NCI-H526 (cell line): ENCODE measurements around the gene DGKH.

Experiments
- DNase-seq, 2 experiments: peaks; one replicate each; lab custom pipeline; 2025; lab: John Stamatoyannopoulos, UW

DGKH gene

DNA sequence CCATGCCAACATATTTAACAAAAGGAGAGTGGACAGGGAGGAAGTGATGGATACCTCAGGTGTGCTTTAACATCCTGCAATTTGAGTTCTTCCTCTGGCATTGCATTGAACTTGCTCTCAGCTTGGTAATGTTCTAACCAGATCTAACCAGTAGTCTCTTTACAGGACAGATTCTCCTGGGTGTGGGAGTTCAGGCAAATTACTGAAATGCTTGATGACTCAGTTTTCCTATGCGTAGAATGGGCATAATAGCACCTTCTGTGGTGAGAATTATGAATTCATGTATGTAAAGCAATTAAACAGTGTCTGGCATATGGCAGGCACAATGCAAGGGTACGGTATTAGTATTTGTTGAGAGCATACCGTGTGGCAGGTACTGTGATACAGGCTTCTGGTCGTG is 227.1 kb downstream of the DGKH start:
- DNase-seq = no peak

DNA sequence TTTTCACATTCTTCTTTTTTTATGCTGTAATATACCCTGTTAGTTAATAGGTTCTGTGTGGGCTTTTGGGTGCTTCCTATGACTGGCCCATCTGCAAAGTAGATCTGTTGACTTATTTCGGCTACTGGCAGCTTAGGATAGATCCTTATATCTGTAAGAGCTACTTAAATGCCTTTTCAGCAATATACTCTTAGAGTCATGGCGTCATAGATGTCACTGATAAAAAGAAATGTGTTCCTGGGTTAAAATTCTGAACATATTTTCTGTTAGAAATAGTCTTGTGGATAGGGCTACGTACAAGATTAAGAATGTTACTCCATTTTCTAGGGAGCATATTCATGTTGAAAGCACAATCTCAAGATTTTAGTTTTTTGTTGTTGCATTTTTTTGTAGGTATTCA is 228.2 kb downstream of the DGKH start:
- DNase-seq = no peak

DNA sequence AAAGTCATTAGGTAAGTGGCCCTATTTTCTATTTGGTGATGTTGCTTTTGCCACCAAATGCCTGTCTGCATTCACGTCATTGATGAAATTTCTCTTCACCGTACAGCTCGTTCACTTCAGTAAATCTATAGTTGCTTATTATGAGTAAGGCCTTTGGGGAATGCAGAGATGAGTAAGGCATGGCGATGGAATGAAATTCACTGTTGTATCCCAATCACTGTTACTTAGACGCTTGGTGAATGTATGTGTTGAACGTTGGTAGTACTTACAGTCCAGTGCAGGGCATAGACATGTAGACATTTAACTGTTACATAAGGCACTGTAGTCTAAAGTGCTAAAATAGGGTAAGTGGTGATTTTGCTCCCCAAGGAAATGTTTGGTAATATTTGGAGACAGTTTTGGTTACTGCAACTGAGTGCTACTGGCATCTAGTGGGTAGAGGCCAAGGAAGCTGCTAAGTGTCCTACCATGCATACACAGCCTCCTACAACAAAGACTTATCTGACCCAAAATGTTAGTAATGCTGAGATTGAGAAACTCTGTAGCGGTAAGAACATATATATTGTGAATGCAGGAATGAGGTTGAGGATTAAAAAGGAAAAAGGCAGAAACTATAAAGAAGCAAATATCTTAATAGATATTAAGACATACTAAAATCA is 229.3 kb downstream of the DGKH start:
- DNase-seq = no peak

DNA sequence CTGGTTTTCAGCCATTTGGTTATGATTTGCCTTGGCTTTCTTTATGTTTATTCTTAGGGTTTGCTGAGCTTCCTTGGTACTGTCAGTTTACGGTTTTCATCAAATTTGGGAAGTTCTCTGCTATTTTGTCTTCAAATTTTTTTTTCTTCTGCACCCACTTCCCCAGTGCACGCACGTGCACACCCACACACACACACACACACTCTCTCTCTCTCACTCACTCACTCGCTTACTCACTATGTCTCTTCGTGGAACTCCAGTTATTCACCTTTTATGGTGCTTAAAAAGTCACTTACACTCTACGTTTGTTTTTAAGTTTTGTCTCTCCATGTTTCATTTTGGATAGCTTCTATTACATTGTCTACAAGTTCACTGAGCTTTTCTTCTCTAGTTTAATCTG is 230.6 kb downstream of the DGKH start:
- DNase-seq = no peak

DNA sequence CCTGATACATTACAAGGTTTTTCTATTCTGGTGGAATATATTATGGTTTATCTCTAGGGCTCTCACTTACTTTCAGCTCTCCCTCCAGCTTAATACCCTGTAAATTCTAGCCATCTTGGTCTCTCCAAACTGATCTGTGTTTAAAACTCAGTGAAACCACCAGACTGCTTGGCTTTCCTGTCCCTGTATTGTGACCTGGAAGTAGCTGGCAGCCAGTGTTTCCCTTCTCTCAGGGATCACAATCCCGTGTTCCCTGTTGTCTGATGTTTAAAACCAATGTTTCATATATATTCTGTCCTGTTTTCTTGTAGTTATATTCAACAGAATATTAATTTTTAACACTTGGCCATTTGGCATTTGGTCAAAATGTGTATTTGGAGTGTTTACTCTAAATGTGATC is 231.5 kb downstream of the DGKH start:
- DNase-seq = no peak

DNA sequence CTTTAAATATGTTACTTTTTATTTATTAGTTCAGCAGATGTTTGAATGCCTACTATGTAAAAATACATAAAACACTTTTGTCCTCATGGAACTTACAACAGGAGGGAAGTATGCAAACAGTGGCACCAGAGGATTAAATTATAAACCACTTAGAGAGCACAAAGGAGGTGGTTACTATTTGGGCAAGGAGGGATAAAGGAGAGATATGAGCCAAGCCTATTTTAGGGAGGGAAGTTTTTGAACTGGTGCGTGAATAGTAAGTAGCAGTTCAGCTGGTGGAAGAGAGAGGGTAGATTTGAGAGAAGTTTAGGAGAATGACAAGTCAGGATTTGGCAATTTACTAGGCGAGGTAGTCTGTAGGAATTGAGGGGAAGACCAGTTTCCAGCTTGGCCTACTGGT is 232.1 kb downstream of the DGKH start:
- no peak for DNase-seq

DNA sequence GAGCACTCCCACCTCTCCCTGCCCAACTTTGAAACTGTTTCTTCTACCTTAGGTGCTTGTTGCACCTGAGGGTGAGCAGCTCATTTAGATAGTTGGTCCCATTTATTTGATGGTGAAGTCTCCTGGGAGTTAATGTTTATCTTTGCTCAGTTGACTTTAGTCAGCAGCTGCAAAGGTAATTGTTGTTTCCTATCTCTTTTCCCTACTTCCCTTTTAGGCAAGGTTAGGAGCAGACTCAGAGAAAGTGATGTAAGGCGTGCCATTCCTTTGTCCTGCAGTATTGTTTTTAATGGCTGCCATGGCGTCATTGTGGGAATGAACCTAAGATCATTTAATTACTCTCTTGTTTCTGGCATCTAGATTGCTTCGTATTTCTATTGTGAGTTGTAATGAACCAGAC is 235.1 kb downstream of the DGKH start:
- DNase-seq = peak; percentile 37 to 69

DNA sequence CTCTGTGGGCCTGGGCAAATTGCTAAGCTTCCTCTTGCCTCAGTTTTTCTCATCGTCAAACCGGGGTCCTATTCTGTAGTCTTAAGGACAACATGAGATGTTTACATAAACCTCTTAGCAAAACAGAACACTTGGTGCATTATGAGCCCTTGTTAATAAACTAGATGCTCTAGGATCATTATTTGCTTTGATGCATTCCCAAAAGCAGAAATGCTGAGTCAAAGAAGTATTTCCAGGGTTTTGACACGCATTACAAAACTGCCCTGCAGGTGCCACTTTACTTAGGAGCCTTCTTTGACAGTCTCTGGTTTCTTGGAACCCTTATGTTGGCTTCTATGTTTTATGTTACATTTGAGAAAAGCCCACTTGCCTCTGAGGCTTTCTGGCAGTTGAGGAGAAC is 235.6 kb downstream of the DGKH start:
- no peak for DNase-seq
